HepG2 (cell line): ENCODE data around the gene ZIM2. TPM values are rescaled to one million over a fixed set of nuclear protein-coding genes. Genes with fewer than 3 reads are reported as not detected.

ENCODE experiments used
- BRF2 ChIP-seq: sonication (generic); formaldehyde crosslinking; IDR thresholded peaks from 2 replicates; pipeline ENCODE4 v1.8.1; 2022; ENCODE audit warnings: mild to moderate bottlenecking, missing genetic modification reagents
- CENPT ChIP-seq: sonication (generic); formaldehyde crosslinking; IDR thresholded peaks from 2 replicates; pipeline ENCODE4 v1.8.0; 2022; ENCODE audit warnings: low read depth, mild to moderate bottlenecking, moderate library complexity, missing genetic modification reagents
- ERF ChIP-seq: IDR thresholded peaks from 2 replicates; pipeline ENCODE4 v1.6.1; 2018; ENCODE audit warnings: missing biosample characterization, missing genetic modification reagents
- GMEB1 ChIP-seq: sonication (generic); formaldehyde crosslinking; IDR thresholded peaks from 2 replicates; pipeline ENCODE4 v1.5.1; 2020; ENCODE audit warnings: missing genetic modification reagents, mild to moderate bottlenecking, borderline replicate concordance
- HDAC1 ChIP-seq: sonication (generic); formaldehyde crosslinking; IDR thresholded peaks from 2 replicates; pipeline ENCODE4 v1.5.1; 2020; ENCODE audit warnings: mild to moderate bottlenecking, missing genetic modification reagents
- HDAC2 ChIP-seq: sonication (generic); formaldehyde crosslinking; IDR thresholded peaks from 2 replicates; pipeline ENCODE4 v1.4.0; 2020; ENCODE audit warnings: missing genetic modification reagents
- MED8 ChIP-seq: sonication (generic); formaldehyde crosslinking; IDR thresholded peaks from 2 replicates; pipeline ENCODE4 v1.8.1; 2023; ENCODE audit warnings: mild to moderate bottlenecking, missing genetic modification reagents; ENCODE audit not compliant: insufficient replicate concordance
- PRPF4 ChIP-seq: fragments of 200-400 bp; formaldehyde crosslinking; IDR thresholded peaks from 2 replicates; pipeline ENCODE4 v1.6.1; 2016; ENCODE audit warnings: low read length, low read depth; ENCODE audit not compliant: poor library complexity, severe bottlenecking
- RARG ChIP-seq: sonication (generic); formaldehyde crosslinking; IDR thresholded peaks from 2 replicates; pipeline ENCODE4 v1.4.0; 2020; ENCODE audit warnings: low read depth, mild to moderate bottlenecking, missing genetic modification reagents
- SOX5 ChIP-seq: IDR thresholded peaks from 2 replicates; pipeline ENCODE4 v1.6.1; 2016; ENCODE audit warnings: borderline replicate concordance
- THAP7 ChIP-seq: sonication (generic); formaldehyde crosslinking; IDR thresholded peaks from 2 replicates; pipeline ENCODE4 v1.8.1; 2023; ENCODE audit warnings: mild to moderate bottlenecking, missing genetic modification reagents
- THAP8 ChIP-seq: sonication (generic); formaldehyde crosslinking; IDR thresholded peaks from 2 replicates; pipeline ENCODE4 v1.5.1; 2020; ENCODE audit warnings: missing genetic modification reagents, mild to moderate bottlenecking, borderline replicate concordance
- TRIM22 ChIP-seq: fragments of 450-650 bp; IDR thresholded peaks from 2 replicates; pipeline ENCODE4 v1.6.1; 2017
- UBTF ChIP-seq: sonication (generic); formaldehyde crosslinking; IDR thresholded peaks from 2 replicates; pipeline ENCODE4 v1.4.0; 2020; ENCODE audit warnings: mild to moderate bottlenecking, missing genetic modification reagents
- ZBTB26 ChIP-seq: IDR thresholded peaks from 2 replicates; pipeline ENCODE4 v1.6.1; 2016; ENCODE audit warnings: missing compliant biosample characterization, missing genetic modification reagents, borderline replicate concordance
- ZNF251 ChIP-seq: sonication (generic); formaldehyde crosslinking; IDR thresholded peaks from 2 replicates; pipeline ENCODE4 v1.9.0; 2021; ENCODE audit warnings: mild to moderate bottlenecking, missing genetic modification reagents
- ZNF546 ChIP-seq: sonication (generic); formaldehyde crosslinking; conservative IDR thresholded peaks from 2 replicates; pipeline ENCODE4 v1.8.1; 2023; ENCODE audit warnings: mild to moderate bottlenecking, missing genetic modification reagents
- ZNF567 ChIP-seq: sonication (generic); formaldehyde crosslinking; IDR thresholded peaks from 2 replicates; pipeline ENCODE4 v1.8.1; 2023; ENCODE audit warnings: mild to moderate bottlenecking, missing genetic modification reagents, borderline replicate concordance
- ZNF720 ChIP-seq: sonication (generic); formaldehyde crosslinking; IDR thresholded peaks from 2 replicates; pipeline ENCODE4 v1.4.0; 2020; ENCODE audit warnings: missing genetic modification reagents
- ZNF773 ChIP-seq: sonication (generic); formaldehyde crosslinking; IDR thresholded peaks from 2 replicates; pipeline ENCODE4 v1.4.0; 2020; ENCODE audit warnings: missing genetic modification reagents, borderline replicate concordance
- polyA plus RNA-seq, 8 experiments: library from polyadenylated mRNA; depleted of rRNA in 3 of 8; stranded (reverse) in 7 of 8; unstranded in 1 of 8; fragments of >200 nt; fragmentation: Illumina TruSeq in 4 of 8; extraction: Trizol in 4 of 8; gene quantifications; 2 replicates each; pipeline versions ENCODE4 v1.2.1 to v1.2.3, GENCODE V29; 2011 to 2016; ENCODE audit warnings: low read depth in 4 of 8, missing spikeins in 1 of 8, mixed read lengths in 1 of 8; ENCODE audit not compliant: insufficient read depth in 1 of 8
- total RNA-seq, 5 experiments: library from RNA; depleted of rRNA; stranded (reverse); fragments of >200 nt; fragmentation: Illumina TruSeq; extraction: Trizol; gene quantifications; 2 replicates each; pipeline ENCODE4 v1.2.3, GENCODE V29; 2016; ENCODE audit warnings: low read depth in 1 of 5

The ZIM2 gene
- total and polyA plus RNA-seq, 2 of the 13 experiments (the other 11 are each of a cell fraction or from before 2014, with no cell fraction given), result 7.2 to 10.3 TPM

GRCh38 chr19:56840451-56841192 lies at the start of gene ZIM2, which contains the start of gene PEG3 (continued):
- TF ChIP-seq GMEB1 (CRISPR knock-in tag) (no peak), THAP8 (CRISPR knock-in tag) (no peak), CENPT (CRISPR knock-in tag) (no peak), ZBTB26 (CRISPR knock-in tag) (no peak), ERF (peak; percentile 33; the same call in 1 of the 2 replicates), PRPF4 (no peak), RARG (no peak), ZNF251 (CRISPR knock-in tag) (no peak), ZNF567 (CRISPR knock-in tag) (no peak), ZNF773 (CRISPR knock-in tag) (no peak; the same call in 1 of the 2 replicates), HDAC2 (CRISPR knock-in tag) (no peak), TRIM22 (no peak), BRF2 (CRISPR knock-in tag) (no peak), ZNF546 (CRISPR knock-in tag) (no peak), SOX5 (CRISPR knock-in tag) (no peak; the same call in 1 of the 2 replicates), ZNF720 (no peak), THAP7 (CRISPR knock-in tag) (no peak), MED8 (CRISPR knock-in tag) (peak; percentile 81), HDAC1 (CRISPR knock-in tag) (no peak; the same call in 1 of the 2 replicates), UBTF (CRISPR knock-in tag) (no peak; the same call in 1 of the 2 replicates)
